Endodermal cell (in vitro differentiated cells): Measurements from ENCODE around the gene SPATA2. TPM values are rescaled to one million over a fixed set of nuclear protein-coding genes. Genes with fewer than 3 reads are reported as not detected.
A peak's percentile ranks its signal among the peaks of the same experiment; 100 is the strongest.
"Not testable (repeated sequence)": the region's sequence is repeated elsewhere in the genome, so short reads cannot be mapped to it uniquely, and the experiment has no call there.

ENCODE experiments used
- DNase-seq: peaks from one replicate; pipeline ENCODE4 v3.0.0-alpha.2; 2017
- H3K27ac ChIP-seq: 2 replicates; pipeline ENCODE4 v1.5.1; 2013; ENCODE audit warnings: mild to moderate bottlenecking, low read depth, low read length, moderate library complexity
- H3K27me3 ChIP-seq: 2 replicates; pipeline ENCODE4 v1.6.1; 2013; ENCODE audit warnings: mild to moderate bottlenecking, low read length, moderate library complexity; ENCODE audit not compliant: insufficient read depth, control insufficient read depth, poor library complexity, severe bottlenecking
- H3K36me3 ChIP-seq: 2 replicates; pipeline ENCODE4 v1.7.0; 2013; ENCODE audit warnings: mild to moderate bottlenecking, low read length, moderate library complexity; ENCODE audit not compliant: control insufficient read depth, insufficient read depth
- H3K4me1 ChIP-seq: one replicate; pipeline ENCODE4 v1.7.0; 2013; ENCODE audit warnings: low read length; ENCODE audit not compliant: control insufficient read depth, insufficient read depth
- H3K4me3 ChIP-seq: 2 replicates; pipeline ENCODE4 v1.5.1; 2013; ENCODE audit warnings: mild to moderate bottlenecking, low read length, moderate library complexity
- H3K9ac ChIP-seq: 2 replicates; pipeline ENCODE4 v1.6.1; 2013; ENCODE audit warnings: mild to moderate bottlenecking, low read length, moderate library complexity; ENCODE audit not compliant: poor library complexity, severe bottlenecking; ENCODE audit errors: extremely low read depth
- H3K9me3 ChIP-seq: 2 replicates; pipeline ENCODE4 v1.6.1; 2013; ENCODE audit warnings: mild to moderate bottlenecking, low read length, moderate library complexity; ENCODE audit not compliant: control insufficient read depth
- H3K27ac Mint-ChIP-seq: 2 replicates; pipeline ENCODE4 v1.8.0; 2020; ENCODE audit warnings: mixed read lengths
- H3K27me3 Mint-ChIP-seq: 2 replicates; pipeline ENCODE4 v1.8.0; 2021; ENCODE audit warnings: mild to moderate bottlenecking, mixed read lengths; ENCODE audit not compliant: insufficient read depth
- H3K36me3 Mint-ChIP-seq: 2 replicates; pipeline ENCODE4 v1.8.0; 2020; ENCODE audit warnings: low read depth, mixed read lengths
- H3K4me1 Mint-ChIP-seq: 2 replicates; pipeline ENCODE4 v1.8.0; 2020; ENCODE audit warnings: mixed read lengths
- H3K4me3 Mint-ChIP-seq: 2 replicates; pipeline ENCODE4 v1.8.0; 2020; ENCODE audit warnings: mild to moderate bottlenecking, moderate library complexity, mixed read lengths
- H3K9me3 Mint-ChIP-seq: 2 replicates; pipeline ENCODE4 v1.8.0; 2020; ENCODE audit warnings: mild to moderate bottlenecking, mixed read lengths
- WGBS, 2 experiments: methylation state at CpG; one replicate each; pipeline versions ENCODE4 v1.1.5 to v1.1.7; 2013; ENCODE audit warnings: missing lambda C conversion rate in 2 of 2, mixed read lengths in 1 of 2; ENCODE audit not compliant: insufficient coverage in 1 of 2, insufficient read length in 1 of 2; 5-methylcytosine and 5-hydroxymethylcytosine counted together
- total RNA-seq, 2 donors: library from RNA; stranded (reverse); fragmentation: NEBNext Ultra II Directional in 1 of 2; extraction: Animal tissue kit (Norgen Biotek cat#: 25700) in 1 of 2; gene quantifications; 2 replicates in 1 of 2; 3 replicates in 1 of 2; pipeline ENCODE4 v1.2.1, GENCODE V29; 2021
- TF ChIP-seq, protein P1 (sequence below): fragments of 200-600 bp; sonication (generic); conservative IDR thresholded peaks from 2 replicates; pipeline ENCODE4 v1.5.0; 2021; ENCODE audit warnings: antibody characterized with exemption, mild to moderate bottlenecking

SPATA2 gene
- total RNA-seq, 2 donors from 2014 or later, result 8.6 to 10.4 TPM

- no peak overlapping the region for H3K4me3 Mint-ChIP-seq
- Histone ChIP-seq H3K36me3 (peaks cover 16% of the 10 kb centered on the region), H3K27ac (no peak overlapping the region), H3K27me3 (no peaks in the 10 kb centered on the region), H3K4me1 (no peaks in the 10 kb centered on the region), H3K9ac (no peak overlapping the region), H3K4me3 (no peak overlapping the region), H3K9me3 (no peaks in the 10 kb centered on the region)
- DNase-seq, result peak; percentile 12
- peaks cover 19% of the 10 kb centered on the region for H3K4me1 Mint-ChIP-seq
- H3K27me3 Mint-ChIP-seq, result no peaks in the 10 kb centered on the region
- no peak overlapping the region for H3K27ac Mint-ChIP-seq
- TF ChIP-seq, protein P1, sequence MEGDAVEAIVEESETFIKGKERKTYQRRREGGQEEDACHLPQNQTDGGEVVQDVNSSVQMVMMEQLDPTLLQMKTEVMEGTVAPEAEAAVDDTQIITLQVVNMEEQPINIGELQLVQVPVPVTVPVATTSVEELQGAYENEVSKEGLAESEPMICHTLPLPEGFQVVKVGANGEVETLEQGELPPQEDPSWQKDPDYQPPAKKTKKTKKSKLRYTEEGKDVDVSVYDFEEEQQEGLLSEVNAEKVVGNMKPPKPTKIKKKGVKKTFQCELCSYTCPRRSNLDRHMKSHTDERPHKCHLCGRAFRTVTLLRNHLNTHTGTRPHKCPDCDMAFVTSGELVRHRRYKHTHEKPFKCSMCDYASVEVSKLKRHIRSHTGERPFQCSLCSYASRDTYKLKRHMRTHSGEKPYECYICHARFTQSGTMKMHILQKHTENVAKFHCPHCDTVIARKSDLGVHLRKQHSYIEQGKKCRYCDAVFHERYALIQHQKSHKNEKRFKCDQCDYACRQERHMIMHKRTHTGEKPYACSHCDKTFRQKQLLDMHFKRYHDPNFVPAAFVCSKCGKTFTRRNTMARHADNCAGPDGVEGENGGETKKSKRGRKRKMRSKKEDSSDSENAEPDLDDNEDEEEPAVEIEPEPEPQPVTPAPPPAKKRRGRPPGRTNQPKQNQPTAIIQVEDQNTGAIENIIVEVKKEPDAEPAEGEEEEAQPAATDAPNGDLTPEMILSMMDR, result no peak
- WGBS, 2 experiments, result 97% methylated on average over 6 of the region's 6 CpGs
- no peaks in the 10 kb centered on the region for H3K36me3 Mint-ChIP-seq
- no peaks in the 10 kb centered on the region for H3K9me3 Mint-ChIP-seq
Observed at GRCh38 chr20:49863666-49864065, 51.7 kb downstream of the SPATA2 start.

DNA sequence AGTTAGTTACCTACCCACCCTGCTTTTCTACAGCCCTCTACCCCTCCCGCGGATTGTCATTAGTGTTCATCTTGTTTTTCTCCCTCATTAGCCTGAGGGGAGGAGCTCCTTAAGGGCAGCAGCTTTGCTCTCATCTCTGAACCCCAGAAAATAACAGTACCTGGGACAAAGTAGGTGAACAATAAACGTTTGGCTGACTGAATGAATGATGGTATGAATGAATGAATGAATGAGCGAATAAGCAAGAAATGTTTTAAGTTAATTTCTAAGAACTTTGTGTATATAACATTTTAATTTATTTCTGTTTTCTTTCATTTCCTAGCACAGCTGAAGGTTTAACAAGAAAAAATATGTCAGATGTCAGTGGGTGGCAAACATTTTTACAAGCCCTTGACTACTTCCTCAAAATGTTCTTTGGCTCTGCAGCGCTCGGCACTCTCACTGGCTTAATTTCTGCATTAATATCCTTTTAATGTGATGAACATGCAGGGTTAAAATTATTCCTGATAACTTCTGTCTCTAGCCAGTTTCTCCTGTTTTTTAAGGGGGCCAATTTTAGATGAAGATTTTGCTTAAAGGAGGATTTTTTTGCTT, 52.6 kb downstream of the SPATA2 start:
- Mint-ChIP-seq H3K36me3 (no peaks in the 10 kb centered on the region), H3K4me3 (no peak overlapping the region), H3K27ac (no peak overlapping the region), H3K4me1 (peaks cover 13% of the 10 kb centered on the region), H3K9me3 (no peaks in the 10 kb centered on the region), H3K27me3 (no peaks in the 10 kb centered on the region)
- no peaks in the 10 kb centered on the region for H3K4me1 ChIP-seq
- H3K27ac ChIP-seq, result no peak overlapping the region
- no peak overlapping the region for H3K9ac ChIP-seq
- TF ChIP-seq, protein P1, result no peak
- peak; percentile 5 for DNase-seq
- 95 to 100% methylated on average over 3 to 6 of the region's 6 CpGs for WGBS, 2 experiments
- peaks cover 11% of the 10 kb centered on the region for H3K36me3 ChIP-seq
- H3K9me3 ChIP-seq, result no peaks in the 10 kb centered on the region
- no peaks in the 10 kb centered on the region for H3K27me3 ChIP-seq
- no peak overlapping the region for H3K4me3 ChIP-seq

- H3K27ac ChIP-seq, H3K9ac ChIP-seq, H3K27me3 ChIP-seq, H3K4me3 ChIP-seq, H3K9me3 Mint-ChIP-seq, H3K4me1 ChIP-seq, H3K36me3 Mint-ChIP-seq, H3K27ac Mint-ChIP-seq, H3K27me3 Mint-ChIP-seq, H3K4me3 Mint-ChIP-seq, H3K9me3 ChIP-seq, H3K4me1 Mint-ChIP-seq: not testable (repeated sequence)
- WGBS, 2 experiments, result 87 to 96% methylated on average over 2 to 3 of the region's 3 CpGs
- peak; percentile 29 for DNase-seq
- H3K36me3 ChIP-seq, result peaks cover 18% of the 10 kb centered on the region
Observed at GRCh38 chr20:49861232-49861631, 54.1 kb downstream of the SPATA2 start.

DNA sequence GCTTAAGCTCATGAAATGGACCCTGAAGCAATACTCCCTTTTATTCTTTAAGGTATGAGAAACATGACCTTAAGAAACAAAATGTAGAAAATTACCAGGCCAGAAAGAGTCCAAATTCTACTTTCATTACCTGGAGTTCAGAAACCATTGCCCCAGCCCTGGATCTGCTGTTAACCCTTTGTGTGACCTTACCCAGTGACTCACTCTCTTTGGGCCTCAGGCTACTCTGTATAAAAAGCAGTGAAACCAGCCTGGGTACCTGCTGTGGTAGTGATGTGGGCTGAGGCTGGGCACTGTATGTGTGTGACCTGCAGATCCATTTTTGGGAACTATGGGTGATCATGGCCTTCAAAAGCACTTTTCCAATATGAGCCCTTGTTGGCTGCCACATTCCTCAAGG, 55.5 kb downstream of the SPATA2 start:
- no peak overlapping the region for H3K9ac ChIP-seq
- Mint-ChIP-seq H3K4me1 (peaks cover 7% of the 10 kb centered on the region), H3K36me3 (peaks cover 12% of the 10 kb centered on the region), H3K9me3 (no peaks in the 10 kb centered on the region), H3K27me3 (no peaks in the 10 kb centered on the region), H3K27ac (no peak overlapping the region), H3K4me3 (no peak overlapping the region)
- peaks cover 19% of the 10 kb centered on the region for H3K36me3 ChIP-seq
- DNase-seq, result peak; percentile 30
- H3K4me1 ChIP-seq, result peaks cover 7% of the 10 kb centered on the region
- TF ChIP-seq, protein P1, result no peak
- H3K27me3 ChIP-seq, result no peaks in the 10 kb centered on the region
- no peaks in the 10 kb centered on the region for H3K9me3 ChIP-seq
- H3K27ac ChIP-seq, result no peak overlapping the region
- H3K4me3 ChIP-seq, result no peak overlapping the region
